Natural killer cell (primary cell): Measurements from ENCODE around the gene AHSG. TPM values are rescaled to one million over a fixed set of nuclear protein-coding genes. Genes with fewer than 3 reads are reported as not detected.

Experiments
- ATAC-seq, 3 donors: fragments of 150-1000 bp in 2 of 3; fragments of 200-7000 bp in 1 of 3; cut with Tn5 transposase; 1 replicate in 1 of 3; 2 replicates in 2 of 3; pipeline ENCODE4 v1.10.0; 2021; ENCODE audit warnings: mild to moderate bottlenecking in 2 of 3, moderate library complexity in 2 of 3
- DNase-seq, 2 donors: peaks; one replicate each; pipeline versions ENCODE4 v3.0.0 to v3.0.0-alpha.2; 2013 to 2021; ENCODE audit warnings: mixed read lengths in 1 of 2
- H3K27ac ChIP-seq: one replicate; pipeline ENCODE4 v1.5.1; 2013; ENCODE audit warnings: mild to moderate bottlenecking, low read length
- H3K27me3 ChIP-seq: one replicate; pipeline ENCODE4 v1.6.1; 2013; ENCODE audit warnings: low read length; ENCODE audit not compliant: control insufficient read depth, insufficient read depth
- H3K36me3 ChIP-seq: one replicate; pipeline ENCODE4 v1.6.1; 2013; ENCODE audit warnings: low read length; ENCODE audit not compliant: control insufficient read depth, insufficient read depth
- H3K4me1 ChIP-seq: one replicate; pipeline ENCODE4 v1.6.1; 2013; ENCODE audit warnings: low read length; ENCODE audit not compliant: control insufficient read depth, insufficient read depth
- H3K4me3 ChIP-seq: one replicate; pipeline ENCODE4 v1.5.1; 2013; ENCODE audit warnings: low read length
- H3K9me3 ChIP-seq: one replicate; pipeline ENCODE4 v1.6.1; 2013; ENCODE audit warnings: low read length; ENCODE audit not compliant: control insufficient read depth, insufficient read depth
- H3K27ac Mint-ChIP-seq, 2 donors: one replicate each; pipeline ENCODE4 v1.8.0; 2022; ENCODE audit warnings: mild to moderate bottlenecking in 2 of 2, mixed read lengths in 2 of 2, moderate library complexity in 1 of 2
- H3K27me3 Mint-ChIP-seq, 2 donors: one replicate each; pipeline ENCODE4 v1.8.0; 2022; ENCODE audit warnings: low read depth in 2 of 2, mixed read lengths in 2 of 2
- H3K36me3 Mint-ChIP-seq: one replicate; pipeline ENCODE4 v1.8.0; 2022; ENCODE audit warnings: mixed read lengths
- H3K4me1 Mint-ChIP-seq, 2 donors: one replicate each; pipeline ENCODE4 v1.8.0; 2022; ENCODE audit warnings: mixed read lengths in 2 of 2
- H3K4me3 Mint-ChIP-seq: one replicate; pipeline ENCODE4 v1.8.0; 2022; ENCODE audit warnings: mild to moderate bottlenecking, moderate library complexity, mixed read lengths
- H3K9me3 Mint-ChIP-seq, 2 donors: one replicate each; pipeline ENCODE4 v1.8.0; 2022; ENCODE audit warnings: mixed read lengths in 2 of 2
- CTCF ChIP-seq: fragments of 200-600 bp; IDR thresholded peaks from one replicate; pipeline ENCODE4 v1.8.0; 2022; ENCODE audit warnings: antibody characterized with exemption
- WGBS: methylation state at CpG from one replicate; pipeline ENCODE4 v1.1.7; 2013; ENCODE audit warnings: missing lambda C conversion rate; ENCODE audit not compliant: insufficient coverage; 5-methylcytosine and 5-hydroxymethylcytosine counted together
- intact Hi-C: fragments of 100-400 bp; cut with micrococcal nuclease; formaldehyde crosslinking; loops from one replicate; pipeline ENCODE4 v1.14.2; 2022
- total RNA-seq, 4 donors: library from RNA; stranded (reverse); fragments of 120-200 nt in 1 of 4; gene quantifications; one replicate each; pipeline versions ENCODE4 v1.2.3 to v1.2.4, GENCODE V29; 2013 to 2022

The AHSG gene
- total RNA-seq, 3 donors from 2014 or later (not counting 1 experiment from before 2014, with no cell fraction given), result not detected

GRCh38 chr3:186653984-186654383 is 41.1 kb downstream of the AHSG start:
- Mint-ChIP-seq H3K9me3 (no peaks in the 10 kb centered on the region), H3K36me3 (no peaks in the 10 kb centered on the region), H3K4me1 (no peaks in the 10 kb centered on the region), H3K4me3 (no peak overlapping the region), H3K27me3 (peaks cover 11 to 19% of the 10 kb centered on the region in 2 donors), H3K27ac (no peak overlapping the region)
- intact Hi-C loops, result no loop called here
- ATAC-seq (no peak), DNase-seq (no peak)
- Histone ChIP-seq H3K36me3 (no peaks in the 10 kb centered on the region), H3K27me3 (no peaks in the 10 kb centered on the region), H3K4me3 (no peak overlapping the region), H3K9me3 (no peaks in the 10 kb centered on the region), H3K27ac (no peak overlapping the region), H3K4me1 (no peaks in the 10 kb centered on the region)
- no peak for TF ChIP-seq CTCF
- WGBS, result 78% methylated on average over 6 of the region's 6 CpGs

GRCh38 chr3:186663361-186664118 is 50.7 kb downstream of the AHSG start:
- TF ChIP-seq CTCF, result no peak
- intact Hi-C loops, result no loop called here
- H3K4me3 ChIP-seq, result no peak overlapping the region
- ATAC-seq (no peak), DNase-seq (no peak)
- Mint-ChIP-seq H3K4me1 (peaks cover 0 to 5% of the 10 kb centered on the region in 2 donors), H3K27me3 (peaks cover 27 to 49% of the 10 kb centered on the region in 2 donors), H3K4me3 (no peak overlapping the region), H3K9me3 (no peaks in the 10 kb centered on the region), H3K27ac (no peak overlapping the region), H3K36me3 (no peaks in the 10 kb centered on the region)
- H3K27ac ChIP-seq, result no peak overlapping the region
- no peaks in the 10 kb centered on the region for H3K9me3 ChIP-seq
- 64% methylated on average over 7 of the region's 7 CpGs for WGBS
- H3K27me3 ChIP-seq, result no peaks in the 10 kb centered on the region
- no peaks in the 10 kb centered on the region for H3K36me3 ChIP-seq
- H3K4me1 ChIP-seq, result no peaks in the 10 kb centered on the region

GRCh38 chr3:186664119-186664495 is 51.2 kb downstream of the AHSG start:
- H3K4me3 ChIP-seq, result no peak overlapping the region
- H3K36me3 ChIP-seq, result no peaks in the 10 kb centered on the region
- TF ChIP-seq CTCF, result no peak
- no peaks in the 10 kb centered on the region for H3K9me3 ChIP-seq
- Mint-ChIP-seq H3K4me1 (peaks cover 0 to 5% of the 10 kb centered on the region in 2 donors), H3K27me3 (peaks cover 24 to 44% of the 10 kb centered on the region in 2 donors), H3K27ac (no peak overlapping the region), H3K9me3 (no peaks in the 10 kb centered on the region), H3K36me3 (no peaks in the 10 kb centered on the region), H3K4me3 (no peak overlapping the region)
- DNase-seq (no peak), ATAC-seq (no peak)
- no peaks in the 10 kb centered on the region for H3K27me3 ChIP-seq
- H3K27ac ChIP-seq, result no peak overlapping the region
- intact Hi-C loops, result no loop called here
- H3K4me1 ChIP-seq, result no peaks in the 10 kb centered on the region

GRCh38 chr3:186664506-186664905 is 51.6 kb downstream of the AHSG start:
- Histone ChIP-seq H3K4me3 (no peak overlapping the region), H3K36me3 (no peaks in the 10 kb centered on the region), H3K9me3 (no peaks in the 10 kb centered on the region), H3K4me1 (no peaks in the 10 kb centered on the region), H3K27ac (no peak overlapping the region), H3K27me3 (no peaks in the 10 kb centered on the region)
- H3K27me3 Mint-ChIP-seq, result peaks cover 23 to 44% of the 10 kb centered on the region in 2 donors
- DNase-seq (no peak), ATAC-seq (no peak)
- peaks cover 0 to 5% of the 10 kb centered on the region in 2 donors for H3K4me1 Mint-ChIP-seq
- intact Hi-C loops, result no loop called here
- WGBS, result 86% methylated on average over 3 of the region's 4 CpGs
- no peaks in the 10 kb centered on the region for H3K9me3 Mint-ChIP-seq
- H3K4me3 Mint-ChIP-seq, result no peak overlapping the region
- H3K36me3 Mint-ChIP-seq, result no peaks in the 10 kb centered on the region
- H3K27ac Mint-ChIP-seq, result no peak overlapping the region
- TF ChIP-seq CTCF, result no peak
